Mesendoderm (in vitro differentiated cells): Measurements from ENCODE around the gene CELA3A.
"Not testable (repeated sequence)": the region's sequence is repeated elsewhere in the genome, so short reads cannot be mapped to it uniquely, and the experiment has no call there.

ENCODE experiments used
- DNase-seq: peaks from one replicate; pipeline ENCODE4 v3.0.0; 2013
- H2AK5ac ChIP-seq: 2 replicates; pipeline ENCODE4 v1.6.1; 2013; ENCODE audit warnings: low read length, inconsistent platforms
- H2BK120ac ChIP-seq: 2 replicates; pipeline ENCODE4 v1.6.1; 2013; ENCODE audit warnings: low read depth, mild to moderate bottlenecking, low read length, moderate library complexity, mixed read lengths
- H2BK15ac ChIP-seq: replicated peaks from 2 replicates; pipeline ENCODE4 v1.6.1; 2013; ENCODE audit warnings: low read depth, mild to moderate bottlenecking, moderate library complexity
- H2BK5ac ChIP-seq: 2 replicates; pipeline ENCODE4 v1.6.1; 2013; ENCODE audit warnings: low read length, inconsistent platforms
- H3K18ac ChIP-seq: 2 replicates; pipeline ENCODE4 v1.6.1; 2013; ENCODE audit warnings: mild to moderate bottlenecking, low read length, mixed read lengths
- H3K23ac ChIP-seq: one replicate; pipeline ENCODE4 v1.6.1; 2013; ENCODE audit warnings: low read length
- H3K27ac ChIP-seq: 2 replicates; pipeline ENCODE4 v1.5.1; 2013; ENCODE audit warnings: low read depth, mild to moderate bottlenecking, inconsistent platforms, low read length, moderate library complexity
- H3K27me3 ChIP-seq: 2 replicates; pipeline ENCODE4 v1.6.1; 2013; ENCODE audit warnings: low read length, control low read depth, mild to moderate bottlenecking, inconsistent platforms; ENCODE audit not compliant: insufficient read depth, poor library complexity
- H3K36me3 ChIP-seq: 2 replicates; pipeline ENCODE4 v1.6.1; 2013; ENCODE audit warnings: low read length, inconsistent platforms; ENCODE audit not compliant: control insufficient read depth, insufficient read depth
- H3K4ac ChIP-seq: one replicate; pipeline ENCODE4 v1.6.1; 2013; ENCODE audit warnings: low read depth, mild to moderate bottlenecking, low read length, moderate library complexity
- H3K4me1 ChIP-seq: 2 replicates; pipeline ENCODE4 v1.6.1; 2013; ENCODE audit warnings: low read depth, low read length, inconsistent platforms; ENCODE audit not compliant: control insufficient read depth
- H3K4me2 ChIP-seq: 2 replicates; pipeline ENCODE4 v1.6.1; 2013; ENCODE audit warnings: low read length
- H3K4me3 ChIP-seq: 2 replicates; pipeline ENCODE4 v1.5.1; 2013; ENCODE audit warnings: mild to moderate bottlenecking, low read length
- H3K56ac ChIP-seq: one replicate; pipeline ENCODE4 v1.6.1; 2013; ENCODE audit warnings: low read length
- H3K79me1 ChIP-seq: 2 replicates; pipeline ENCODE4 v1.6.1; 2013; ENCODE audit warnings: low read length, inconsistent platforms
- H3K79me2 ChIP-seq: 2 replicates; pipeline ENCODE4 v1.6.1; 2013; ENCODE audit warnings: mild to moderate bottlenecking, low read length; ENCODE audit not compliant: control insufficient read depth, insufficient read depth
- H3K9ac ChIP-seq: 2 replicates; pipeline ENCODE4 v1.6.1; 2013; ENCODE audit warnings: low read length, inconsistent platforms
- H4K5ac ChIP-seq: one replicate; pipeline ENCODE4 v1.6.1; 2013; ENCODE audit warnings: low read length
- H4K8ac ChIP-seq: one replicate; pipeline ENCODE4 v1.6.1; 2013; ENCODE audit warnings: low read depth, mild to moderate bottlenecking, control low read depth, low read length, moderate library complexity
- WGBS: extraction: QIAGEN DNeasy Blood & Tissue Kit; methylation state at CpG from one replicate; pipeline ENCODE4 v1.1.7; 2013; ENCODE audit warnings: low lambda C conversion rate, missing lambda C conversion rate; ENCODE audit not compliant: insufficient coverage; ENCODE audit errors: extremely low coverage; 5-methylcytosine and 5-hydroxymethylcytosine counted together

CELA3A gene

DNA sequence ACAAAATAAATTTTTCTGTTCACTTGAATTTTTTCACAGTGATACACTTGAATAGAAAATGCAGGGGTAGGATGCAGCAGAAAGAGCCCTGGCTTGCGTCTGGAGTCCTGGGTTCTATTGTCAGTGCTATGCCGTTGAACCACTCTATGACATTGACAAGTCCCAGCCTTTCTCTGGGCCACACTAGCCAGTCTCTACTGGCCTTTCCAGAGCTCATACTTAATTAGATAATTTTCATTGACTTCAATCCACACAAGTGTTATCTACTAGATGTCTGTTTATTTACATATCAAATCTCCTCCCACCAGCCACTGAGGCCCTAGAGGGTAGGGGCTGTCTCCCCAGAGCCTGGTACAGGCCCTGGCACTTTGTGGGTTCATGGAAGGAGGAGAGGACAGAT, 40.1 kb upstream of the CELA3A start:
- Histone ChIP-seq H3K27ac (no peak overlapping the region), H2AK5ac (no peak overlapping the region), H2BK15ac (no peak overlapping the region), H3K9ac (no peak overlapping the region), H3K4me2 (no peak overlapping the region), H3K79me2 (no peaks in the 10 kb centered on the region), H2BK120ac (no peak overlapping the region), H3K56ac (no peak overlapping the region), H3K4ac (no peak overlapping the region), H3K23ac (no peak overlapping the region), H4K8ac (no peak overlapping the region), H3K79me1 (no peaks in the 10 kb centered on the region), H3K4me1 (peaks cover 4% of the 10 kb centered on the region), H2BK5ac (no peak overlapping the region), H3K4me3 (no peak overlapping the region), H4K5ac (no peak overlapping the region), H3K18ac (no peak overlapping the region), H3K27me3 (no peaks in the 10 kb centered on the region), H3K36me3 (no peaks in the 10 kb centered on the region)
- no CpG with 5 or more reads among the region's 2 CpGs for WGBS
- no peak for DNase-seq

GRCh38 chr1:21961799-21962198, 39.7 kb upstream of the CELA3A start:
- no peak overlapping the region for H2BK120ac ChIP-seq
- no peak overlapping the region for H3K4me3 ChIP-seq
- H3K56ac ChIP-seq, result peak overlapping the region; percentile 27
- no peak overlapping the region for H2BK5ac ChIP-seq
- H3K9ac ChIP-seq, result no peak overlapping the region
- H4K8ac ChIP-seq, result no peak overlapping the region
- no peak overlapping the region for H2BK15ac ChIP-seq
- H4K5ac ChIP-seq, result no peak overlapping the region
- H3K36me3 ChIP-seq, result no peaks in the 10 kb centered on the region
- no peak overlapping the region for H3K4ac ChIP-seq
- no peak overlapping the region for H3K18ac ChIP-seq
- no peaks in the 10 kb centered on the region for H3K79me1 ChIP-seq
- H3K4me1 ChIP-seq, result no peaks in the 10 kb centered on the region
- H3K27me3 ChIP-seq, result no peaks in the 10 kb centered on the region
- H3K79me2 ChIP-seq, result no peaks in the 10 kb centered on the region
- DNase-seq, result no peak
- no peak overlapping the region for H3K4me2 ChIP-seq
- H3K27ac ChIP-seq, result no peak overlapping the region
- peak overlapping the region; percentile 7 for H3K23ac ChIP-seq
- WGBS, result no CpG with 5 or more reads among the region's 2 CpGs
- no peak overlapping the region for H2AK5ac ChIP-seq

DNA sequence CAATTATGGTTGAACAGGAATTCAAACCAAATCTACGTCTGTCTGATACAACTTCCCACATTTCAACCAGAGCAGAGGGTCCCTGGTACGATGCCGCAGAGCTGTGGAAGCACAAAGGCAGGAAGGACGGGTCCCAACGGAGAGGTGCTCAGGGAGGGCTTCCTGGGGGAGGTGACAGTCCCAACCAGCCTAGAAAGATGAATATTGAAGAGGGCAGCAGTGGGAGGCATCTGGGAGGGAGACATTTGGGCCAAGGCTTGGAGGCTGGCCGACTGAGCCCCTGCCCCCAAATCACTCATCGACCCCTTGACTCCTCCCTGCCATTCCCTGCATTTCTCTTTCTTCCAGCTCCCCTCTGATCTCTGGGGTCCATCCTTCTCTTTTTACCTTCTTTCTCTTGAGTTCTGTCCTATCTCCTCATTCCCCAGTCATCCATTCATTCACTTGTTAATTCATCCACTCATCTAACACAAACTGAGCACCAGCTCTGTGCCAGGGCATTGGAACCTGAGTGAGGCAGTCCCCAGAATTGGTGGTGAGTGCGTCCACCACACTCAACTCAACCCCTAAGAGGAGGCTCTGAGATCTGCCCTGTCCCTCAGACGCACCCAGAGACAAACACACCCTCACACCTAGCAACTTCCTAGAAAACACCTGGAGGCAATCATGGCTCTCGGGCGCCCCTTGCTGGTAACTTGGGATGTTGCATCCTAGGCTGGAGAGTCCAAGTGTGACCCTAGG, 37.8 kb upstream of the CELA3A start:
- no peak overlapping the region for H4K5ac ChIP-seq
- no peak overlapping the region for H3K4ac ChIP-seq
- no peaks in the 10 kb centered on the region for H3K36me3 ChIP-seq
- no peaks in the 10 kb centered on the region for H3K79me1 ChIP-seq
- no peak overlapping the region for H3K23ac ChIP-seq
- H2BK120ac ChIP-seq, result no peak overlapping the region
- H3K27ac ChIP-seq, result no peak overlapping the region
- H4K8ac ChIP-seq, result no peak overlapping the region
- peak overlapping the region; percentile 43 for H3K56ac ChIP-seq
- H3K79me2 ChIP-seq, result no peaks in the 10 kb centered on the region
- no peak overlapping the region for H2BK15ac ChIP-seq
- H3K4me1 ChIP-seq, result no peaks in the 10 kb centered on the region
- no peak overlapping the region for H3K9ac ChIP-seq
- DNase-seq, result peak; percentile 89
- no peak overlapping the region for H3K18ac ChIP-seq
- WGBS, result no CpG with 5 or more reads among the region's 11 CpGs
- H2BK5ac ChIP-seq, result no peak overlapping the region
- no peaks in the 10 kb centered on the region for H3K27me3 ChIP-seq
- H2AK5ac ChIP-seq, result no peak overlapping the region
- H3K4me3 ChIP-seq, result no peak overlapping the region
- H3K4me2 ChIP-seq, result no peak overlapping the region

DNA sequence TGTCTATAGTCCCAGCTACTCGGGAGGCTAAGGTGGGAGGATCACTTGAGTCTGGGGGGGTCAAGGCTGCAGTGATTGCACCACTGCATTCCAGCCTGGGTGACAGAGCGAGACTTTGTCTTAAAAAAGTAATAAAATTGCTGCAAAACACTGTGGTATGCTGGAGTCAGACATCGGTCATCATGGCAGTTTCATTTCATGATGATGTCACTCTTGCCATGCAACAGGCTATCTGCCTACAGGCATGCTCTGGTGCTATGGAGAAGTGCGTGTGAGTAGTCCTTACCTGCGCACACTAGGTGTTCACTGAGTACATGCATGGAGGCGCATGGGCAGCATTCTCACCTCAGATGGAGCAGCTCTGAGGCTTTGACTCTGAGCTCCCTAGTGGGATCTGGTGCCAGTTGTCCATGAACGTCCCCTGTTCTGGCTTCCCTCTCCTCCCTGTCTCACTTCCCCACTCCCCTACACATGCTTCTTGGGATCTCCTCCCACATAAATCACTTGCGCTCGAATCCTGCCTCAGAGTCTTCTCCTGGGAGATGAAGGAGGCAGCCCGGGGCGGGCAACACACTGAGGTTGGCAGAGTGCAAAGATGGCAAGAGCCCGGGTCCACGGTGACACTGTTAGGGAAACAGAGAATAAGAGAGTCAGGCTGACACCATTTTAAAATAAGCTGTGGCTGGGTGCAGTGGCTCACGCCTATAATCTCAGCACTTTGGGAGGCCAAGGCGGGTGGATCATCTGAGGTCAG, 35.0 kb upstream of the CELA3A start:
- Histone ChIP-seq H2BK120ac (no peak overlapping the region), H3K18ac (no peak overlapping the region), H2AK5ac (no peak overlapping the region), H3K56ac (no peak overlapping the region), H3K4me2 (no peak overlapping the region), H2BK15ac (no peak overlapping the region), H3K4me1 (no peaks in the 10 kb centered on the region), H2BK5ac (no peak overlapping the region), H3K36me3 (no peaks in the 10 kb centered on the region), H3K23ac (no peak overlapping the region), H3K27me3 (no peaks in the 10 kb centered on the region), H3K79me1 (no peaks in the 10 kb centered on the region), H3K9ac (no peak overlapping the region), H3K79me2 (no peaks in the 10 kb centered on the region), H4K5ac (no peak overlapping the region), H4K8ac (no peak overlapping the region), H3K4me3 (no peak overlapping the region), H3K4ac (no peak overlapping the region), H3K27ac (no peak overlapping the region)
- DNase-seq, result no peak
- no CpG with 5 or more reads among the region's 15 CpGs for WGBS

DNA sequence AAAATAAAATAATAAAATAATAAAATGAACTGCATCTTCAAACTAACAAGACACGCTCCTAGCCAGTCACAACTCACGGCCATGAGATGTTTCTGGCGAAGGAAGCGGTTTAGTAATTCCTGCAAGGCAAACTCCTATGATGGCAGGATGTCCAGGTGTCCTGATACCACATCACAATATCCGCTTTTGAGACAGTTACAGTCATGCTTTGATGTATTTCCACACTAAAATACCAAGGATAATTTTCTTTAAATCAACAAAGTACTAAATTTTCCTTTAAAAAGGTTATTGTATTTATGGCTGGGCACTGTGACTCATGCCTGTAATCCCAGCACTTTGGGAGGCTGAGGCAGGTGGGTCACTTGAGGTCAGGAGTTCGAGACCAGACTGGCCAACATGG, 34.2 kb upstream of the CELA3A start:
- H2BK15ac ChIP-seq, H3K4me1 ChIP-seq, H4K8ac ChIP-seq, H3K79me1 ChIP-seq, H2BK5ac ChIP-seq, H3K27ac ChIP-seq, H3K9ac ChIP-seq, H3K27me3 ChIP-seq, H3K23ac ChIP-seq, DNase-seq, H3K18ac ChIP-seq, H3K36me3 ChIP-seq, H2BK120ac ChIP-seq, H3K56ac ChIP-seq, H4K5ac ChIP-seq, H3K79me2 ChIP-seq, H3K4ac ChIP-seq, H3K4me2 ChIP-seq, H3K4me3 ChIP-seq, H2AK5ac ChIP-seq: not testable (repeated sequence)
- no CpG with 5 or more reads among the region's 6 CpGs for WGBS
